GM21737 (cell line): ENCODE measurements around the gene KLHL28.
A peak's percentile ranks its signal among the peaks of the same experiment; 100 is the strongest.

Source experiments
- ATAC-seq: cut with Tn5 transposase; IDR thresholded peaks from one replicate; pipeline ENCODE4 v1.9.1; 2021; ENCODE audit warnings: mild to moderate bottlenecking, moderate library complexity; ENCODE audit not compliant: unreplicated experiment

KLHL28 gene, protein sequence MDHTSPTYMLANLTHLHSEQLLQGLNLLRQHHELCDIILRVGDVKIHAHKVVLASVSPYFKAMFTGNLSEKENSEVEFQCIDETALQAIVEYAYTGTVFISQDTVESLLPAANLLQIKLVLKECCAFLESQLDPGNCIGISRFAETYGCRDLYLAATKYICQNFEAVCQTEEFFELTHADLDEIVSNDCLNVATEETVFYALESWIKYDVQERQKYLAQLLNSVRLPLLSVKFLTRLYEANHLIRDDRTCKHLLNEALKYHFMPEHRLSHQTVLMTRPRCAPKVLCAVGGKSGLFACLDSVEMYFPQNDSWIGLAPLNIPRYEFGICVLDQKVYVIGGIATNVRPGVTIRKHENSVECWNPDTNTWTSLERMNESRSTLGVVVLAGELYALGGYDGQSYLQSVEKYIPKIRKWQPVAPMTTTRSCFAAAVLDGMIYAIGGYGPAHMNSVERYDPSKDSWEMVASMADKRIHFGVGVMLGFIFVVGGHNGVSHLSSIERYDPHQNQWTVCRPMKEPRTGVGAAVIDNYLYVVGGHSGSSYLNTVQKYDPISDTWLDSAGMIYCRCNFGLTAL

DNA sequence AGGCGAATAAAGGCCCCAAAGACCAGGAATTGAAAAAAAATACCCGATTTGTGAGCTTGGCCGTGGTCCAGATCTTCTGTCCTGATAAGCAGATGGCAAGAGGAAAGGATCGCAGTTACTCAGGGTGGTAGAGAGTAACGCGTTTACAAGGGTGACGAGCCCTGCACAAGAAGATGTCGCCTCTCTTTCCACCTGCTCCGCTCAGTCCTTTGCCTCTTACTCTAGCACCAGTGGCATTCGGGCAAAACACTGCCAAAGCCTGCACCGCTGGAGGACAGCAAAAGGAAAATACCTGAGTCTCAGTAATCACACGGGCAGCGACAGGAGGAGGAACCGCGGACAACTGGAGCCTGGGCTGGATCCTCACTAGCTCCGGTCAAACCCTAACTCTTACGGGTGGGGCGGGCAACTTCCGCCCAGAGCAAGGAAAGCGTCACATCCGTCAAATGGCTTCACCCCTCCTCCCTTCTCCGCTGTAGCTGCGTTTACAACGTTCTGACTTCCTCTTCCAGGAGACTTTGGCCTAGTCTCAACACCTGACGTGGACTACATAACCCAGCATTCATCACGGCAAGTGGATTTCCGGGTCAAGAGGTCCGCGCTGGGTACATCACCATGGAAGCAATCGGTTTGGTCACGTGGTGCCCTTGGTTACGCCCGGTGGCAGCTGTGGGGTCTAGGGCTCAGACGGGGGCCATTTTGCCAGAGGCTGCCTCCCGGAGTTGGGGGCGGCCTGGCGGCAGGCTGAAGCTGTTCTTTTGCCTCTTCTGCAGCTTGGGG is at the start of gene KLHL28, which contains the start of gene TOGARAM1:
KLHL28 (minus strand) TSS at position 394 of the 780 bp plus-strand sequence. CDS start 16,019 bp downstream, outside the sequence.
TOGARAM1 (plus strand) TSS at position 637 of the 780 bp plus-strand sequence. CDS start 232 bp downstream, outside the sequence.
- peak; percentile 94 for ATAC-seq

DNA sequence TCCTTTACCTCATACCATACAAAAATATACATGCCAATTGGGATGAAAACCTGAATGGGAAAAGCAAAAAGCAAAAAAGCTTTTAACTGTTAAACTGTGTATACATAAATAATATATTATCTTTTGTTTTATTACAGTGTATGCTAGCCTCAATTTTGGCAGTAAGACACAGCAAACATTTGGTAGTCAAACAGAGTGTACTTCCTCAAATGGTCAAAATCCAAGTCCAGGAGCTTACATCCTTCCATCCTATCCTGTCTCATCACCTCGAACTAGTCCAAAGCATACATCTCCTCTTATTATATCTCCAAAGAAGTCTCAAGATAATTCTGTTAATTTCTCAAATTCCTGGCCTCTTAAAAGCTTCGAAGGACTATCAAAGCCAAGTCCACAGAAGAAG is 42.2 kb upstream of the KLHL28 start:
- ATAC-seq = no peak

DNA sequence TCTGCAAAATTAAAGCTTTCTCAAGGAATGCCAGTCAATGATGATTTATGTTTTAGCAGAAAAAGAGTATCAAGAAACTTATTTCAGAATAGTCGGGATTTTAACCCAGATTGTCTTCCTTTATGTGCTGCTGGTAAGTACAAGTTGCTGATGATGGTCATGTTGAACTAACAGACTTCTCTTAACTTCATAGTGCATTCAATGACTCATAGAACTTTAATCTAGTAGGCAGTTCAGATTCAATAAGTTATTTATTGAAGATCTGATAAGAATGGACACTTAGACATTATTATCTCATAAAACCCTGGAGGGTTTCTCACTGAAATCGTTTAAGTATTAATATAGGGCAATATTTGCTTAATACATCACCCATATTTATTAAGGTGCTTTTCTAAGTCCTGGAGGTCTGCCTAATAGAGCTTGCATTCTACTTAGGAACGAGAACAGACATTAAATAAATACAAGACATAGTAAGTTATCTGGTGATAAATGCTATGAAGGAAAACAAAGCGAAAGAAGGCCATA is 34.1 kb upstream of the KLHL28 start:
- ATAC-seq = no peak

DNA sequence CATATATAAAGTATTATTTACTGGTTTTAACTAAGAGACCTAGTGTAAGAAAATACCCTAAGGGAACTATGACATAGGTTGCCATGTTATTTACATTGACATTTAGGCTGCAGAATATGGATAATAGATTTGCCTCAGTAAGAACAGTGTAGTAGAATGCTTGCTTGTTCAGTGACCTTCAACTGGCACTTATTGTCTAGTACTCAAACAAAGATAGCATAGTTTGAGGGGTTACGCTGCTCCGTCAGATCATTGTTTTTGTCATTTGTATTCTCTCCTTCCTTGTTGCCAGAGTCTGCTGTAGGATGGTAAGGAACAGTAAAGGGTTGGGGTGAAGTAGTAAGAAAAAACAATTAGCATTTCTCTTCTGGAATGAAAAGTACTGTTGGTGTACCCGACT is 33.4 kb upstream of the KLHL28 start:
- ATAC-seq = no peak

DNA sequence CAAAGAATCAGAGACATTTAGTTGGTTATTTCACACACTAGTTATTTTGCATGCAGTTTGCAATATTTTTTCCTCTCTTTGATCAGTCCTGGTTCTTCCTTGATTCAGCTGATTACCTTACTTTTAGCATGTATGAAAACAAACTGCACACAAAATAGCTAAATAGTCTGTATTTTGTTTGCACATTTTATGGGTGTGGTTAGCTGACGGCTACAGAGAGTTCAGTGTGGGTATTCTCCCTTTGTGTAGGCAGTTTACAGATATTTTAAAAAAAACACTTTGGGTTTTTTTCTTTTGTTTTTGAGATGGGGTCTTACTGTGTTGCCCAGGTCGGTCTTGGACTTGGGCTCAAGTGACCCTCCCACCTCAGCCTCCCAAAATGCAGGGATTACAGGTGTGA is 28.8 kb upstream of the KLHL28 start:
- ATAC-seq = no peak

DNA sequence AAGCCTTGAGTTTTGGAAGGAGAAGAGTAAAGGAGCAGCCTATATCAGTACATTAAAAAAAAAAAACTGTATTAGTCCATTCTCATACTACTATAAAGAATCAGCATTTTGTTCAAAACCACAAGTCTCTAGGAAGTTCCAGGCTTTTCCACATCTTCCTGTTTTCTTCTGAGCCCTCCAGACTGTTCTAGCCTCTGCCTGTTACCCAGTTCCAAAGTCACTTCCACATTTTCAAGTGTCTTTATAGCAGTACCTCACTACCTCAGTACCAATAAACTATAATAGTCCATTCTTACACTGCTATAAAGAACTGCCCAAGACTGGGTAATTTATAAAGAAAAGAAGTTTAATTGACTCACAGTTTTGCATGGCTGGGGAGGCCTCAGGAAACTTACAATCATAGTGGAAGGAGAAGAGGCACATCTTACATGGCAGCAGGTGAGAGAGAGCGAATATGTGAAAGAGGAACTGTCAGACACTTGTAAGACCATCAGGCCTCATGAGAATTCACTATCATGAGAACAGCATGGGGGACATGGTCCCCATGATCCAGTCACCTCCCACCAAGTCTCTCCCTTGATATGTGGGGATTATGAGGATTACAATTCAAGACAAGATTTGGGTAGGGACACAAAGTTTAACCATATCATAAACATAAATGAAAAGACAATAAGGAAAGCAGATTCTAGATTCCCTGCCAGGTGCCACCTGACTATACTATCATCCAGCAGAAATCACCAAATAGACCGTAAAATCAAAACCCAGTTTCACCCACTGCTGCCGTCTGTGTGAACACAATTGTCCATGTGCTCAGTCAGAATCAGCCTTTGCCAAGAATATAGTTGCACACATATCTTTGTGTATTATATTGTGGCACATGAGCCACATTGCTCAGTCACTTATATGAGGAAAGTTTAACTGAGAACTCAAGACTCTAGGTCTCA is 28.0 kb upstream of the KLHL28 start:
- ATAC-seq = no peak

DNA sequence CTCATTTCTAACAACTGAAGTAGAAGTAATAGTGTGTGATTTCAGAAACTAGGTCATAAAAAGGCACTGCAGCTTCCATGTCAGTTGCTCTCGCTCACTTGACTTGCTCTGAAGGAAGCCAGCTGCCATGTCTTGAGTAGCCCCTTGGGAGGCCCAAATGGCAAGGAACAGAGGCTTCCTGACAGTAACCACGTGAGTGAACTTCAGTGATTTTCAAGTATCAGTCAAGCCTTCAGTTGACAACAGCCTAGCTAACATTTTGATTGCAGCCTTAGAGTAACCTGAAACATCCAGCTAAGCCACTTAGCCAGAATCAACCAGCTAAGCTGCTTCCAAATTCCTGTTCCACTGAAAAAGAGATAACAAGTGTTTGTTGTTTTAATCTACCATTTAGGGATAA is 26.9 kb upstream of the KLHL28 start:
- ATAC-seq = no peak

DNA sequence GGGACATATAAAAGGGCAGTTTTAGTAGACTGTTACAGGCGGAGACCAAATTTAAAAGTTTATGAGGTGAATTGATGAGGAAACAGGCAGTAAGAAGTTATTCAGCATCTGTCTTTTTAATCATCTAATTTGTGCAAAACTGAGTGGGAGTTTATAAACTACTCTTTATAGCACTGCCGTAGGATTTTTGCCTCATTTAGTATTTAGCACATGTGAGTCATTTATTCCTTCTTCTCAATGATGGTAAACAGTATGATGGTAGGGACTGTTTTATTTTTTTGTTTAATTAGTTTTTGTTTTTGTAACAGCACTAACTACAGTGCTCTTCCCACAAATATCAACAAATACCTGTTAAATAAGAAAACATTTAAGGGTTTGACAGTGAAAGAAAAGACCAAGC is 20.8 kb upstream of the KLHL28 start:
- no peak for ATAC-seq

DNA sequence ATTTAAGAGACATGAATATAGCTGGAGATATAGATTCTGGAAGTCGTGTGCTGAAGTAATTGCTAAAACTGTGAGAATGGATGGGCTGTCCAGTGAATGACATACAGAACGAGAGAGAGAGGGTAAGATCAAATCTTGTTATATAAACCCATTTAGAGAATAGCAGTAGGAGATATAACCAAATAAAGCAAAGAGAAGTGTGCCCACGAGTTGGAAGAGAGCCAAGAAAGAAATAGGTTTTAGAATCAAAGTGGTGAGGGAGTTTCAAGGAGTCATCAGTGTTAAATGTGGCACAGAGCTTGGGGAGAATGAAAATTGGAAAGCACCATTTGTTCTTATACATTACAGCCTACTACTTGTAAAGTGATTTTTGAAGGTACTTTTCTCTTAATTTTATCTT is 19.5 kb upstream of the KLHL28 start:
- no peak for ATAC-seq

DNA sequence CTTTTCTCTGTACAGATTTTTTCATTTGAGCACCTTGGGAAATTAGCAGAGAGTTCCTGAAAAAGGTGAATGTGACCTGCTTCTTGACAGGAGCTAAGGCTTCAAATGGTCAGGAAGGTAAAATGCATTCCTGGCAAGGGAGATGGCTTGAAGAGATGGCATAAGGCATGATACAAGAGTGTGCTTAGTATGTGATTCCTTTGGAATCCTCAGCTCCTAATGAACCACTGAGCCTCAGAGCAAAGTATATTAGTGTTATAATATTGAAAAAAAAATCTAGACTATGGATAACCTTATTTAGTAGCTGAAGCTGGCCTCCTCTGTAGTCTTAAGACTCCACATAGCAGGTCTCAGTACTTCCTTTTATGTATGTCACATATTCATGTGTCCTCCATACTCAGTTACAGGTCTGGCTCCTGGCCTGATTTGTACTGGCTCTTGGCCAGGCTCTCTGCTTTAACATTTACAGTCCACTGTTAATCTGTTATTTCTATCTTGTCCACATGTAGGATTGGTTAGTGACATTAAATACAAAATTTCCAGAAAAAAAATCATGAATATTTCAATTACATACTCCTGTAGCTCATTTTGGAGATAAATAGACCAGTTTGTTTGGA is 18.1 kb upstream of the KLHL28 start:
- no peak for ATAC-seq

DNA sequence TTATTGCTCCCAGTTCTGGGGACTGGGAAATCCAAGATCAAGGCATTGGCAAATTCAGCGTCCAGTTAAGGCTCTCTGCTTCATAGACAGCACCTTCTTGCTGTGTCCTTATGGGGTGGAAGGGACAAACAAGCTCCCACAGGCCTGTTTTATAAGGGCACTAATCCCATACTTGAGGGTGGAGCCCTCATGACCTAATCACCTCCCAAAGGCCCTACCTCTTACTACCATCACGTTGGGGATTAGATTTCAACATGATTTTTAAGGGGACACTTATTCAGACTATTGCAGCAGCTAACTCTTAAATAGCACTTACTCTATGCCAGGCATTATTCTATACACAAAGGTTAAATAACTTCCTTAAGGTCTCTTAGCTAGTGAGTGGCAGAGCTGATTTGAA is 17.5 kb upstream of the KLHL28 start:
- ATAC-seq = no peak

DNA sequence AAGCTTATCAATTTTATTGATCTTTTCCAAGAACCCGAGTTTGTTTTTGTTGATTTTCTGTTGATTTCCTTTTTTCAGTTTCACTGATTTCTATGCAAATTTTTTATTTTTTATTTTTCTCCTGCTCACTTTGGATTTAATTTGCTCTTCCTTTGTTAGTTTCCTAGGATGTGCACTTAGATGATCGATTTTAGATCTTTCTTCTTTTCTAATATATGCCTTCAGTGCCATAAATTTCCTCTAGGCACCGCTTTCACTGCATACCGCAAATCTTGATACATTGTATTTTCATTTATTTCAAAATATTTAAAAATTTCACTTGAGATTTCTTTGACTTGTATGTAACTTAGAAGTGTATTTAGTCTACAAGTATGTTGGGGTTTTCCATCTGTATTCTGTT is 9.7 kb upstream of the KLHL28 start:
- ATAC-seq = no peak

DNA sequence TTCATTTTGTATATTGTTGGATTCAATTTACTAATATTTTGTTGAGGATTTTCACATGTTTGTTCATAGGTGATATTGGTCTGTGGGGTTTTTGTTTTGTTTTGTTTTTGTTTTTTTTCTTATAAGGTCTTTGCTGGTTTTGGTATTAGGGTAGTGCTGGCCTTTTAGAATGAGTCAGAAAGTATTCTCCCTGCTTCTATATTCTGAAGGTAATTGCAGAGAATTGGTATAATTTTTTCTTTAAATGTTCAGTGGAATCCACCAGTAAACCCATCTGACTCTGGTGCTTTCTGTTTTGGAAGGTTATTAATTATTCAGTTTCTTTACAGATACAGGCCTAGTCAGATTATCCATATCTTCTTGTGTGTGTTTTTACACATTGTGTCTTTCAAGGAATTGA is 9.2 kb upstream of the KLHL28 start:
- ATAC-seq = no peak

DNA sequence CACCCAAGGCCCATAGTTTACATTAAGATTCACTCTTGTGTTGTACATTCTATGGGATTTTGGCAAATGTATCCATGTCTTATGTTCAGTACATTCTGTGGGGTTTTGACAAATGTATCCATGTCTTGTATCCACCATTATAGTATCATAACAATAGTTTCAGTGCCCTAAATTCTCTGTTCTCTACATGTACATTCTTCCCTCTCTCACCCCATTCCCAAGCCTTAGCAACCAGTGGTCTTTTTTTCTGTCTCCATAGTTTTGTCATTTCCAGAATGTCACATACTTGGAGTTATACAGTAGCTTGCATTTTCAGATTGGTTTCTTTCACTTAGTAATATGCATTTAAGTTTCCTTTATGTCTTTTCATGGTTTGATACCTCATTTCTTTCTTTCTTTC is 7.0 kb upstream of the KLHL28 start:
- no peak for ATAC-seq

DNA sequence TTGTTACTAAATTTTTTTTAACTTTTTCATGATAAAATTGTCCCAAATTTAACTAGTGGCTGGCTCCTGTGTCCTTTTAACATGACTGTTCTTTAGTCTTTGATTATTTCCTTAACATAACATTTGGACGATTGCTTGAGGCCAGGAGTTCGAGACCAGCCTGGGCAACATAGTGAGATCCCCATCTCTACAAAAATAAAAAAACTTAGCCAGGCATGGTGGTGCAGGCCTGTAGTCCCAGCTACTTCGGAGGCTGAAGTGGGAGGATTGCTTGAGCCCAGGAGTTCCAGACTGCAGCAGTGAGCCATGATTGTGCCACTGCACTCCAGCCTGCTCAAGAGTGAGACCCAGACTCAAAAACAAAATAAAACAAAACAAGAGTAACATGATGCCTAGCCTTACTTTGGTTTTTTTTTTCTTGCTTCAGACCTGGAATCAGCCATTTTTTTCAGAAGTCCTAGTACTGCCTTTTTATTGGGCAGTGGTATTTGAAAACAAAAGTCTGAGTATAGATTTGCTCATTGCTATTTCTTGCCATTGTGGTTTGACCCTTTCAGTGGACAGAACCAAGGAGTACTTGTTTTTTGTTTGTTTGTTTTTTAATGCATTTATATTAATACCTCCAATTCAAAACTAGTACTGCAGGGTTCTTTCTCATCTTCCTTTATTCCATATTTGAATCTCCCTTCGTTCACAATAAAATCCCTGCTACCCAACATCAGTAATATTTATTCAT is 5.0 kb upstream of the KLHL28 start:
- no peak for ATAC-seq

DNA sequence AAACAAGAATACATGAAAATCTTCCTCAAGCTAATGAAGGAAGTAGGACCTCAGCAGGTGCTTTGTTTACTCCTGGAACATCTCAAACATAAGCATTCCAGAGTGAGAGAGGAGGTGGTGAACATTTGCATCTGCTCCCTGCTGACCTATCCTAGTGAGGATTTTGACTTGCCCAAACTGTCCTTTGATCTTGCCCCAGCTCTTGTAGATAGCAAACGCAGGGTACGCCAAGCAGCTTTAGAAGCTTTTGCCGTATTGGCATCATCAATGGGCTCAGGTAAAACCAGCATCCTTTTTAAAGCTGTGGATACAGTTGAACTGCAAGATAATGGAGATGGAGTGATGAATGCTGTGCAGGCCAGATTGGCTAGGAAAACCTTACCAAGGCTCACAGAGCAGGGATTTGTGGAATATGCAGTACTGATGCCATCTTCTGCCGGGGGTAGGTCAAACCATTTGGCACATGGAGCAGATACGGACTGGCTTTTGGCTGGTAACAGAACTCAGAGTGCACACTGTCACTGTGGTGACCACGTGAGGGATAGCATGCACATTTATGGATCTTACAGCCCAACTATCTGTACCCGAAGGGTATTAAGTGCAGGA is 2.1 kb upstream of the KLHL28 start:
- ATAC-seq = no peak

DNA sequence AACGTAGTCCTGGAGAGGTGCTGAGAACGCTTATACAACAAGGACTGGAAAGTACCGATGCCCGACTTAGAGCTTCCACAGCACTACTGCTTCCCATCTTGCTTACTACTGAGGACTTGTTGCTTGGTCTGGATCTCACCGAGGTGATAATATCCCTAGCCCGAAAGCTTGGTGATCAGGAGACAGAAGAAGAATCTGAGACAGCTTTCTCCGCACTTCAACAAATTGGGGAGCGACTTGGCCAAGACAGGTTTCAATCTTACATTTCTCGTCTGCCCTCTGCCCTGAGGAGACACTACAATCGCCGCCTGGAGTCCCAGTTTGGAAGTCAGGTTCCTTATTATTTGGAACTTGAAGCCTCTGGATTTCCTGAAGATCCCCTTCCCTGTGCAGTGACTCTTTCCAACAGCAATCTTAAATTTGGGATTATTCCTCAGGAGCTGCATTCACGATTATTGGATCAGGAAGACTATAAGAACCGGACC is 1.3 kb upstream of the KLHL28 start:
- ATAC-seq = no peak

DNA sequence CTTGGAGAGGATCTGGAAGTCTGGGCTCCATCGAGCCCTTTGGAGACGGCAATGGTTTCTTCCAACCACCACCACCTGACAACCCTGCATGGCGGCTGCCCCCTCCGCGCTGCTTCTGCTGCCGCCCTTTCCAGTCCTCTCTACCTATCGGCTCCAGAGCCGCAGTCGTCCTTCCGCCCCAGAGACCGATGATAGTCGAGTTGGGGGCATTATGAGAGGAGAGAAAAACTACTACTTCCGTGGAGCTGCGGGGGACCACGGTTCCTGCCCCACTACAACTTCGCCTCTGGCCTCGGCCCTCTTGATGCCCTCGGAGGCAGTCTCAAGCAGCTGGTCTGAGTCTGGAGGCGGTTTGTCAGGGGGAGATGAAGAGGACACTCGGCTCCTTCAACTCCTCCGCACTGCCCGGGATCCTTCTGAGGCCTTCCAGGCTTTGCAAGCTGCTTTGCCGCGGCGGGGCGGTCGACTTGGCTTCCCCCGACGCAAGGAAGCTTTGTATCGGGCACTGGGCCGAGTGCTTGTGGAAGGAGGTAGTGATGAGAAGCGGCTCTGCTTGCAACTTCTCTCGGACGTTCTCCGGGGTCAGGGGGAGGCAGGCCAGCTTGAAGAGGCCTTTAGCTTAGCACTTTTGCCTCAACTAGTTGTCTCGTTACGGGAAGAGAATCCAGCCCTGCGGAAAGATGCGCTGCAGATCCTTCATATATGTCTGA is 742 bp upstream of the KLHL28 start:
- peak; percentile 26 for ATAC-seq
